Endodermal cell (in vitro differentiated cells): ENCODE results near the gene TMEM131L. TPM values are rescaled to one million over a fixed set of nuclear protein-coding genes. Genes with fewer than 3 reads are reported as not detected.

Experiments
- DNase-seq: peaks from one replicate; pipeline ENCODE4 v3.0.0-alpha.2; 2017
- H3K27ac ChIP-seq: 2 replicates; pipeline ENCODE4 v1.5.1; 2013; ENCODE audit warnings: mild to moderate bottlenecking, low read depth, low read length, moderate library complexity
- H3K27me3 ChIP-seq: 2 replicates; pipeline ENCODE4 v1.6.1; 2013; ENCODE audit warnings: mild to moderate bottlenecking, low read length, moderate library complexity; ENCODE audit not compliant: insufficient read depth, control insufficient read depth, poor library complexity, severe bottlenecking
- H3K36me3 ChIP-seq: 2 replicates; pipeline ENCODE4 v1.7.0; 2013; ENCODE audit warnings: mild to moderate bottlenecking, low read length, moderate library complexity; ENCODE audit not compliant: control insufficient read depth, insufficient read depth
- H3K4me1 ChIP-seq: one replicate; pipeline ENCODE4 v1.7.0; 2013; ENCODE audit warnings: low read length; ENCODE audit not compliant: control insufficient read depth, insufficient read depth
- H3K4me3 ChIP-seq: 2 replicates; pipeline ENCODE4 v1.5.1; 2013; ENCODE audit warnings: mild to moderate bottlenecking, low read length, moderate library complexity
- H3K9ac ChIP-seq: 2 replicates; pipeline ENCODE4 v1.6.1; 2013; ENCODE audit warnings: mild to moderate bottlenecking, low read length, moderate library complexity; ENCODE audit not compliant: poor library complexity, severe bottlenecking; ENCODE audit errors: extremely low read depth
- H3K9me3 ChIP-seq: 2 replicates; pipeline ENCODE4 v1.6.1; 2013; ENCODE audit warnings: mild to moderate bottlenecking, low read length, moderate library complexity; ENCODE audit not compliant: control insufficient read depth
- H3K27ac Mint-ChIP-seq: 2 replicates; pipeline ENCODE4 v1.8.0; 2020; ENCODE audit warnings: mixed read lengths
- H3K27me3 Mint-ChIP-seq: 2 replicates; pipeline ENCODE4 v1.8.0; 2021; ENCODE audit warnings: mild to moderate bottlenecking, mixed read lengths; ENCODE audit not compliant: insufficient read depth
- H3K36me3 Mint-ChIP-seq: 2 replicates; pipeline ENCODE4 v1.8.0; 2020; ENCODE audit warnings: low read depth, mixed read lengths
- H3K4me1 Mint-ChIP-seq: 2 replicates; pipeline ENCODE4 v1.8.0; 2020; ENCODE audit warnings: mixed read lengths
- H3K4me3 Mint-ChIP-seq: 2 replicates; pipeline ENCODE4 v1.8.0; 2020; ENCODE audit warnings: mild to moderate bottlenecking, moderate library complexity, mixed read lengths
- H3K9me3 Mint-ChIP-seq: 2 replicates; pipeline ENCODE4 v1.8.0; 2020; ENCODE audit warnings: mild to moderate bottlenecking, mixed read lengths
- WGBS, 2 experiments: methylation state at CpG; one replicate each; pipeline versions ENCODE4 v1.1.5 to v1.1.7; 2013; ENCODE audit warnings: missing lambda C conversion rate in 2 of 2, mixed read lengths in 1 of 2; ENCODE audit not compliant: insufficient coverage in 1 of 2, insufficient read length in 1 of 2; 5-methylcytosine and 5-hydroxymethylcytosine counted together
- total RNA-seq, 2 donors: library from RNA; stranded (reverse); fragmentation: NEBNext Ultra II Directional in 1 of 2; extraction: Animal tissue kit (Norgen Biotek cat#: 25700) in 1 of 2; gene quantifications; 2 replicates in 1 of 2; 3 replicates in 1 of 2; pipeline ENCODE4 v1.2.1, GENCODE V29; 2021
- TF ChIP-seq, protein P1 (sequence below): fragments of 200-600 bp; sonication (generic); conservative IDR thresholded peaks from 2 replicates; pipeline ENCODE4 v1.5.0; 2021; ENCODE audit warnings: antibody characterized with exemption, mild to moderate bottlenecking

The TMEM131L gene
- total RNA-seq, 2 donors from 2014 or later = 6.2 to 10.8 TPM

DNA sequence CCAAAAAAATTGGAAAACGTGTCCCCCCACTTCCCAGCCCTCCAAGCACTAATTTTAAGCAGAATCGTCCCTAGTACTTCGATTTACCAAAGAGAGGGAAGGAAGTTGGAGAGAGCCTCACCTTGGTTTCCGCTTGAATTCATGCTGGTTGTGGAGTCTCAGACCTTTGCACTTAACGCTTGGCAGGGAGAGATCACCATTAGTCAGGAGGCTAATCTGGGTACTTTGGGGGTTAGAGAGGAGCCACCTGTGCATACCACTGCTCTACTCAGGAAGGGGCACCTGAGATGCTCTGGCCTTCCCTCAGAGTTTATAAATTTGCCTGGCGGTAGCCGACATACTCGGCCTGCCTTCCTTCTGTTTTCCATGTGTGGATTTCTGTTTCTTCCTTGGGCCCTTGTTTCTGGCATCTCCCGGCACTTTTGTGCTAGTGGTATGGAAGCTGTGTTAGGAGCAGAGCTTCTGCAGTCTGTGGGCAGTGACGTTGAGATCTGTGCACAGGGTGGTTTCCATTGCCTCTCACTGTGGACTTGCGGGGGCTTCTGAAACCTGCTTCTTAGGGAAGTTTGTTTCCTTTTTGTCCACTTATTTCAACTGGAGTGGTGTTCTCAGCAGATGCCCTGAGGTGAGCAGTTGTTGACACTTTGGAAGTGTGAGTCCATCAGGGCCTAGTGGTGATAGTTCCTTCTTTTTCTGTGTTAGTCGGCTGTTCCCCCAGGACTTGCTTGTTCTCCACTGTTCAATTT, 104.2 kb downstream of the TMEM131L start:
- Mint-ChIP-seq H3K4me3 (no peak overlapping the region), H3K4me1 (peaks cover 8% of the 10 kb centered on the region), H3K36me3 (no peaks in the 10 kb centered on the region), H3K27ac (no peak overlapping the region), H3K9me3 (no peaks in the 10 kb centered on the region), H3K27me3 (no peaks in the 10 kb centered on the region)
- 94% methylated on average over 3 to 12 of the region's 12 CpGs for WGBS, 2 experiments
- Histone ChIP-seq H3K36me3 (no peaks in the 10 kb centered on the region), H3K27ac (no peak overlapping the region), H3K27me3 (no peaks in the 10 kb centered on the region), H3K4me3 (no peak overlapping the region), H3K4me1 (no peaks in the 10 kb centered on the region), H3K9ac (no peak overlapping the region), H3K9me3 (no peaks in the 10 kb centered on the region)
- TF ChIP-seq, protein P1, sequence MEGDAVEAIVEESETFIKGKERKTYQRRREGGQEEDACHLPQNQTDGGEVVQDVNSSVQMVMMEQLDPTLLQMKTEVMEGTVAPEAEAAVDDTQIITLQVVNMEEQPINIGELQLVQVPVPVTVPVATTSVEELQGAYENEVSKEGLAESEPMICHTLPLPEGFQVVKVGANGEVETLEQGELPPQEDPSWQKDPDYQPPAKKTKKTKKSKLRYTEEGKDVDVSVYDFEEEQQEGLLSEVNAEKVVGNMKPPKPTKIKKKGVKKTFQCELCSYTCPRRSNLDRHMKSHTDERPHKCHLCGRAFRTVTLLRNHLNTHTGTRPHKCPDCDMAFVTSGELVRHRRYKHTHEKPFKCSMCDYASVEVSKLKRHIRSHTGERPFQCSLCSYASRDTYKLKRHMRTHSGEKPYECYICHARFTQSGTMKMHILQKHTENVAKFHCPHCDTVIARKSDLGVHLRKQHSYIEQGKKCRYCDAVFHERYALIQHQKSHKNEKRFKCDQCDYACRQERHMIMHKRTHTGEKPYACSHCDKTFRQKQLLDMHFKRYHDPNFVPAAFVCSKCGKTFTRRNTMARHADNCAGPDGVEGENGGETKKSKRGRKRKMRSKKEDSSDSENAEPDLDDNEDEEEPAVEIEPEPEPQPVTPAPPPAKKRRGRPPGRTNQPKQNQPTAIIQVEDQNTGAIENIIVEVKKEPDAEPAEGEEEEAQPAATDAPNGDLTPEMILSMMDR = no peak
- no peak for DNase-seq

- H3K4me3 ChIP-seq = no peak overlapping the region
- H3K4me1 Mint-ChIP-seq = peaks cover 8% of the 10 kb centered on the region
- no peaks in the 10 kb centered on the region for H3K27me3 Mint-ChIP-seq
- no peaks in the 10 kb centered on the region for H3K4me1 ChIP-seq
- no peaks in the 10 kb centered on the region for H3K9me3 ChIP-seq
- H3K9me3 Mint-ChIP-seq = no peaks in the 10 kb centered on the region
- no peaks in the 10 kb centered on the region for H3K36me3 ChIP-seq
- H3K27ac Mint-ChIP-seq = peak overlapping the region; percentile 52
- no peak for DNase-seq
- 94 to 96% methylated on average over 3 to 4 of the region's 4 CpGs for WGBS, 2 experiments
- H3K27ac ChIP-seq = no peak overlapping the region
- TF ChIP-seq, protein P1 = no peak
- no peak overlapping the region for H3K9ac ChIP-seq
- H3K36me3 Mint-ChIP-seq = no peaks in the 10 kb centered on the region
- H3K27me3 ChIP-seq = no peaks in the 10 kb centered on the region
- H3K4me3 Mint-ChIP-seq = no peak overlapping the region
Observed at GRCh38 chr4:153571006-153571545, 104.9 kb downstream of the TMEM131L start.

GRCh38 chr4:153572609-153573008, 106.4 kb downstream of the TMEM131L start:
- no peak for DNase-seq
- Histone ChIP-seq H3K9ac (no peak overlapping the region), H3K4me1 (no peaks in the 10 kb centered on the region), H3K27ac (no peak overlapping the region), H3K36me3 (no peaks in the 10 kb centered on the region), H3K4me3 (no peak overlapping the region), H3K27me3 (no peaks in the 10 kb centered on the region), H3K9me3 (no peaks in the 10 kb centered on the region)
- Mint-ChIP-seq H3K4me1 (peaks cover 6% of the 10 kb centered on the region), H3K4me3 (no peak overlapping the region), H3K36me3 (no peaks in the 10 kb centered on the region), H3K27me3 (no peaks in the 10 kb centered on the region), H3K9me3 (no peaks in the 10 kb centered on the region), H3K27ac (no peak overlapping the region)
- 88 to 100% methylated on average over 1 to 3 of the region's 3 CpGs for WGBS, 2 experiments
- TF ChIP-seq, protein P1 = no peak
